Naive B cell (primary cell): ENCODE data around the gene ICA1. TPM values are rescaled to one million over a fixed set of nuclear protein-coding genes. Genes with fewer than 3 reads are reported as not detected.
"Not testable (repeated sequence)": the region's sequence is repeated elsewhere in the genome, so short reads cannot be mapped to it uniquely, and the experiment has no call there.

ENCODE experiments used
- ATAC-seq, 2 donors: fragments of 150-1000 bp; cut with Tn5 transposase; 2 replicates each; pipeline ENCODE4 v1.10.0; 2021; ENCODE audit warnings: low read depth in 2 of 2, mild to moderate bottlenecking in 2 of 2, moderate library complexity in 2 of 2
- DNase-seq: peaks from one replicate; pipeline ENCODE4 v3.0.0; 2022
- H3K27ac Mint-ChIP-seq, 6 donors: one replicate each; pipeline ENCODE4 v1.8.0; 2020 to 2022; ENCODE audit warnings: mild to moderate bottlenecking in 6 of 6, mixed read lengths in 6 of 6, moderate library complexity in 5 of 6, inconsistent platforms in 2 of 6
- H3K27me3 Mint-ChIP-seq, 3 donors: one replicate each; pipeline ENCODE4 v1.8.0; 2021 to 2022; ENCODE audit warnings: mixed read lengths in 3 of 3, mild to moderate bottlenecking in 1 of 3
- H3K36me3 Mint-ChIP-seq, 2 donors: one replicate each; pipeline ENCODE4 v1.8.0; 2020 to 2022; ENCODE audit warnings: mixed read lengths in 2 of 2, inconsistent platforms in 1 of 2, mild to moderate bottlenecking in 1 of 2
- H3K4me1 Mint-ChIP-seq, 3 donors: one replicate each; pipeline ENCODE4 v1.8.0; 2020 to 2022; ENCODE audit warnings: mixed read lengths in 3 of 3, inconsistent platforms in 1 of 3, mild to moderate bottlenecking in 1 of 3, moderate library complexity in 1 of 3
- H3K4me3 Mint-ChIP-seq, 8 donors: one replicate each; pipeline ENCODE4 v1.8.0; 2020 to 2022; ENCODE audit warnings: mild to moderate bottlenecking in 8 of 8, mixed read lengths in 8 of 8, moderate library complexity in 8 of 8, inconsistent platforms in 2 of 8
- H3K9me3 Mint-ChIP-seq, 7 donors: one replicate each; pipeline ENCODE4 v1.8.0; 2020 to 2022; ENCODE audit warnings: mixed read lengths in 7 of 7, mild to moderate bottlenecking in 5 of 7, inconsistent platforms in 2 of 7, moderate library complexity in 1 of 7
- polyA plus RNA-seq, 6 donors: library from polyadenylated mRNA; unstranded; fragments of 300-500 nt; fragmentation: Illumina TruSeq; gene quantifications; one replicate each; pipeline ENCODE4 v1.2.3, GENCODE V29; 2021; ENCODE audit warnings: low read depth in 6 of 6

Gene ICA1
- polyA plus RNA-seq, 6 donors from 2014 or later: 0.13 to 0.22 (median 0.19) TPM; not detected in 2

DNA sequence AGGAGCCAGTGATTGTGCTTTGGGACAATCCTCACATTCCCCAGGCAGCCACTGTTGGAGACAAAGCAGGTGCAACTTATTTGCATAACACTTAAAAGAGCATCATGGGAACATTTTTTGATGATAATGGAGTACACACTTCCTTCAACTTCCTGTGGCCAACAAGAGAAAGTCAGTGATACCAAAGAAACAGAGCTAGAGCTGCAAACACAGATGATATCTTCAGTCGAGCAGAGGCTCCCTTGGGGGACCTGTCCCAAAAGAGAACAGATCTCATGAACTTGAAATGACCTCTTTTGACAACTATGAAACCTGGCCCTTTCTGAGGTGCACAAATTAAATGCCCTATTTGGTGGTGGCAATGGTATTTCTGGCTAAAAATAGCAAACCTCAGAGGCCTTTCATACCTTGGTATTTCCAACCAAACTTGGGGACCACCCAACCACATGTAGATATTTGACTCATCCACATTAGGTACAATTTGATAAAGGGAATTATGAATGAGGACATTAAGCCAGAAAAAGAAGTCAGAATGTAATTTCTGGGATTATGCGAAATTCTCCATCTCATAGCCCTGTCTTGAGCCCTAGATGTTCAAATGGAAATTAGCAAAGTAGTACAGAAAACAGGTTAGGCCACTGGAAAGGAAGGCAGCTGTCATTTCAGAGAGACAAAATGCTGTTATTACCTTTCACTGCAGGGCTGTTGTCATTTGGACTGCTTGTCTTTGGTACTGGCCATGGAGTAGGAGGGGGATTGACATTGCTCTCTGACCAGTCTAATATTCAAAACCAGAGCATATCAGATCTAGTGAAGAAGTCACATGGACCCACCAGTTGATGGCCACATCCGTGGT is 146.2 kb downstream of the ICA1 start:
- peaks cover 42 to 63% (median 55%) of the 10 kb centered on the region in 3 donors for H3K4me1 Mint-ChIP-seq
- no peaks in the 10 kb centered on the region for H3K27me3 Mint-ChIP-seq
- H3K36me3 Mint-ChIP-seq: no peaks in the 10 kb centered on the region
- peak overlapping the region in 6 of 8 donors; percentile 27 to 86 (median 66) for H3K4me3 Mint-ChIP-seq
- ATAC-seq: peak; percentile 71 to 81
- peak; percentile 5 for DNase-seq
- peaks cover 0 to 24% (median 8%) of the 10 kb centered on the region in 7 donors for H3K9me3 Mint-ChIP-seq
- H3K27ac Mint-ChIP-seq: peak overlapping the region; percentile 39 to 95 (median 90)

DNA sequence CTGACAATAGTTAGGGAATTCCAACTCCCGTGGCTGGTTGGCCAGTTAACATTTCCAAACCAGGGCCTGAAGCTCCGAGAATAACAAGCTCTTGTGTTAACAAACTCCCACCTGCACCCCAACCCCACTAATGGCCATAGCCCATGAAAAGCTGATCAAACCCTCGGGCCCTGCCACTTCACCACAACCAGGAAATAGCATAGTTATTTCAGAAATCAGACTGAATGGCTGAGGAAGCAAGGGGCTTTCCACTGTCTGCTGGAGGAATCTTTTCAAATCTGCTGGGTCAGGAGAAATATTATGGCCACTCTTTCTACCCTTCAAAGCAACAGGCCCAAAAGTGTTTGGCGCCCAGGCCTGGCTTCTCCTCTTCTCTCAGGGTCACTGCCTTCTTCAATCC is 147.8 kb downstream of the ICA1 start:
- Mint-ChIP-seq H3K27me3 (no peaks in the 10 kb centered on the region), H3K4me1 (peaks cover 42 to 65% (median 58%) of the 10 kb centered on the region in 3 donors), H3K4me3 (peak overlapping the region in 7 of 8 donors; percentile 29 to 77 (median 54)), H3K27ac (peak overlapping the region; percentile 22 to 95 (median 85)), H3K36me3 (no peaks in the 10 kb centered on the region), H3K9me3 (peaks cover 0 to 24% (median 8%) of the 10 kb centered on the region in 7 donors)
- DNase-seq: peak; percentile 14
- ATAC-seq: peak; percentile 74 to 82

DNA sequence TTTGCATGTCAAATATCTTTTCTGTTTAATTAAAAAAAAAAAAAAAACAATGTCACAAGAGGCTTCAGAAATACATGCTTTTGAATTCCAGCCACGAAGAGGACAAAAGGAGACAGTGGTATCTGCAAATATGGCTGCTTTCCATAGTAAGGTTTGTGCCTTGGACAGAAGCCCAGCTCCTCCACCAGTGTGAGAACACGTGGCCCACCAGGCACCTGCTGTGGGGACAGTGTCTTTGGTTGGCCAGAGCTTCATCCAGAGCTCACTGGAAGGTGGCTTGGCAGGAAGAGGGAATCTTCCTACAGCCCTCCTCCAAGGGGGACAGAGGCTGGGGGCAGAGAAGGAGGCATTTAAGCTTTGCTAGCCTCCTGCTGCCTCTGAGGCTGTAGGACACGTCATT is 148.8 kb downstream of the ICA1 start:
- DNase-seq (no peak), ATAC-seq (no peak)
- H3K4me3 Mint-ChIP-seq: peak overlapping the region in 4 of 8 donors; percentile 39 to 77 (median 62)
- H3K27ac Mint-ChIP-seq: peak overlapping the region in 3 of 6 donors; percentile 50 to 95 (median 85)
- H3K9me3 Mint-ChIP-seq: peaks cover 0 to 24% (median 8%) of the 10 kb centered on the region in 7 donors
- H3K4me1 Mint-ChIP-seq: peaks cover 42 to 65% (median 58%) of the 10 kb centered on the region in 3 donors
- H3K27me3 Mint-ChIP-seq: no peaks in the 10 kb centered on the region
- H3K36me3 Mint-ChIP-seq: no peaks in the 10 kb centered on the region

DNA sequence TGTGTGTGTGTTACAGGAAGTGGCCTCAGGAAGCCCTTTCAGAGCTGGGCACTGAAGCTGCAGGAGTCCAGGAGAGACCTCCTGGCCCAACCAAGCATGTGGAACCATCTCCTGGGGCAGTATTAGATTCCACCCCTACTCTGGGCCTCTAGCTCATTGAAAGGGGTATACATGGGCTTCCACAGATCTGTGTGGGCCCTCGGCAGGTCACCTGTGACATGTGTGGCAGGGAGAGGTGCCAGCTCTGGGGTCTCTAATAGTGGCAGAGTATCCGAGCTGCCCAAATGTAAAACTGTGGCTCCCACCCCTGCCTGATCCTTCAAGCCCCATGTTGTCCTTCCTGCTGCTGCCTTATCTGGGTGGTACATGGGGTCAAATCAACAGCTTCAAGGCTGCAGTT is 149.3 kb downstream of the ICA1 start:
- H3K27me3 Mint-ChIP-seq: no peaks in the 10 kb centered on the region
- no peak for ATAC-seq
- H3K4me1 Mint-ChIP-seq: peaks cover 42 to 65% (median 58%) of the 10 kb centered on the region in 3 donors
- peak overlapping the region in 2 of 6 donors; percentile 16 to 85 for H3K27ac Mint-ChIP-seq
- no peak for DNase-seq
- H3K9me3 Mint-ChIP-seq: peaks cover 0 to 24% (median 8%) of the 10 kb centered on the region in 7 donors
- no peaks in the 10 kb centered on the region for H3K36me3 Mint-ChIP-seq
- H3K4me3 Mint-ChIP-seq: peak overlapping the region in 2 of 8 donors; percentile 2 to 56

DNA sequence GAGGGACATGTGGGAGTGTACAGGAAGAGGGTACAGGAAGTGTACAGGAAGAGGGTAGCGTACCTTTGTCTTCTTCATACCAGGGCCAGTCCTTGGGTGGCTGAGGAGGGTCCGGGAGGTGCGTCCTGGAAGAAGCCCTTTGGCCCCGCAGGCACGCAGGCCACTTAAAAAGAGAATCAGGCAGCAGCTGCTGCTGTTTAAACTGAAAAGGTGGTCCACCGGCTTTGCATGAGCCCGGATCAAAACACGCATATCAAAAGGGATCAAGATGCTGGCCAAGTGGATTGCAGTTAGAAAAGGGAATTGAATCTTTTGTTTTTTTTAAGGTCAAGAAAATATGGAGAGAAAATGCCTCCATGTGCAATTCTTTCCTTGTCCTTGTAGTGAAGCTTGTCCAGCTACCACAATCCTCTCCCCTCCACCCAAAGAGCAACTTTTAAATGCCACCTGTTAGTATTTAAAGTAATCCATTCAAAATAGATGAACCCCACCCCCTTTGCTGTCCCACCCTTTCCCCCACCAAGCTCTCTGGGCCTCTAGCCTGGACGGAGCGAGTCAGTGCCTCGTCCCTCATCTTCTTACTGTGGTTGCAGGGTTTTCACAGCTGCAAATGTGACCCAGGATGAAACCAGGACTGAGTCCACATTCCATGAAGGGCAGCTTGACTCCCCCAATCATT is 150.5 kb downstream of the ICA1 start:
- peaks cover 33 to 56% (median 50%) of the 10 kb centered on the region in 3 donors for H3K4me1 Mint-ChIP-seq

DNA sequence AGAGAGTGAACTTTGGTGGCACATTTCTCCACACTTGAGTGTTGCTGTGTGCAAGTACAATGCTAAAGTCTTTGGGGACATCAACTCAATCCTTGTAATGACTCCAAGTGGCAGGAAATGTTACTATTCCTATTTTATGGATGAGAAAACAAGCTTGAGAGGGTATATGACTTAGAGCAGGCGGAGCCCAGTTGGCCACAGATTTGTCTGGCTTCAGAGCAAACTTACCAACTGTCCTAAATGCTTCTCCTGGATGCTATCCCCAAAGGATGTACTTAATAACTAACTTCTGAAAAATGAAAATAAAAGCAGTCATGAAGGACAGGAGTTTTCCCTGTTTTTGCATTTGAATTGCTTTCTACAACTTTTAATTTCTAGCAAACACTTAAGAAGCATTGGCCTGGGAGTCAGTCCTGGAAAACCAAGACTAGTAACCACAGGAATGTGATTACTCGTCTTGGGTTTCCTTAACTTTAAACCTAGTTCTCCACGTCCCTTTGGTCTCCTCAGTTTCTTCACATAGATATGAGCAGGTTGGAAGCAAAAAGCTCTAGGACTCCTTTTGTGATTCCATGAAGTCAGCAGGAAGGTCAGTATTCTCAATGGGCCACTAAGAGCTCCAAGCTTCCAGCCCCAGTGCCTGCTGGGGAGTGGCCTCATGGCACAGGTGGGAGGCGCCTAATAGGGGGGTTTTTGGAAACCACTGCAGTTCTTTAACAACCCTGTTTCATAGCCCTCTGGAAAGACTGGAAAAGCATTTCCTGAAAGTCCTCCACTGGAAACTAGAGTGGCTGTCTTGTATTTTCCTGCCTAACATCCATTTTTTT is 152.6 kb downstream of the ICA1 start:
- no peaks in the 10 kb centered on the region for H3K27me3 Mint-ChIP-seq
- no peak for ATAC-seq
- peaks cover 0 to 9% (median 4%) of the 10 kb centered on the region in 7 donors for H3K9me3 Mint-ChIP-seq
- peak overlapping the region in 1 of 6 donors; percentile 27 for H3K27ac Mint-ChIP-seq
- no peak overlapping the region for H3K4me3 Mint-ChIP-seq
- DNase-seq: no peak
- H3K36me3 Mint-ChIP-seq: no peaks in the 10 kb centered on the region
- H3K4me1 Mint-ChIP-seq: peaks cover 15 to 36% (median 32%) of the 10 kb centered on the region in 3 donors

More for the DNA sequence above, 150.5 kb downstream of the ICA1 start:
- Mint-ChIP-seq H3K9me3 (peaks cover 0 to 20% (median 8%) of the 10 kb centered on the region in 7 donors), H3K27ac (peak overlapping the region in 1 of 6 donors; percentile 75), H3K27me3 (no peaks in the 10 kb centered on the region), H3K4me3 (peak overlapping the region in 1 of 8 donors; percentile 59), H3K36me3 (no peaks in the 10 kb centered on the region)
- DNase-seq (no peak), ATAC-seq (no peak)

DNA sequence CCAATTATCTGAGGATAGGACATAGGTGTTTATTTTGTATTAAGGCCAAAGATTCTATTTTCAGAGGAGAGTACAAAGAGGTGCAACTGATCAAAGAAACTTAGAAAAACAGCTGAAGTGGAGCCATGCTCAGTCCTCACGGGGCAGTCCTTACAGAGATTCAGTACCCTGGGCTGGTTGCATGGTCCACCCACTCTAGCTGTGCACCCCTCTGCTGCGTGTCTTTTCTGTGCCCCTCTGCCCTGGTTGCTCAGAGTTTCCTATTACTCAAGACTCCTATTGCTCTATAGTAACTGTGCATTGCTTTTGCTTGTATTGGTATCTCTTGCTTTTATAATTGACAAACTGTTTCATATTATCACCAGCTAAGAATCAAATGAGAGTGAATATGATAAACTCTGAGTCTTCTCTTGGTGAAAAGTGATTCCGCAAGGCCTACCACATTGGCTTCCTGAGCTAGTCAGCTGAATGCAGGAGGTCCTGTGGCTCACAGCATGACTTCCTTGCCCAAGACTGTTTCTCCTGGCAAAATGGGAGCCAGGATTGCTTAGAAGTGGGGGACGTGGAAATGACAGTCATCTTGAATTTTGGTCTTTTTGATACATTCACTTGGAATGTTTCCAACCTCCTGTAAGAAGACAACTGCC is 156.4 kb downstream of the ICA1 start:
- Mint-ChIP-seq H3K36me3 (no peaks in the 10 kb centered on the region), H3K9me3 (peaks cover 4 to 13% (median 12%) of the 10 kb centered on the region in 7 donors), H3K27me3 (no peaks in the 10 kb centered on the region), H3K4me3 (peak overlapping the region in 1 of 8 donors; percentile 1), H3K27ac (peak overlapping the region in 1 of 6 donors; percentile 39), H3K4me1 (peaks cover 0 to 2% (median under 1%) of the 10 kb centered on the region in 3 donors)
- ATAC-seq (no peak), DNase-seq (no peak)

DNA sequence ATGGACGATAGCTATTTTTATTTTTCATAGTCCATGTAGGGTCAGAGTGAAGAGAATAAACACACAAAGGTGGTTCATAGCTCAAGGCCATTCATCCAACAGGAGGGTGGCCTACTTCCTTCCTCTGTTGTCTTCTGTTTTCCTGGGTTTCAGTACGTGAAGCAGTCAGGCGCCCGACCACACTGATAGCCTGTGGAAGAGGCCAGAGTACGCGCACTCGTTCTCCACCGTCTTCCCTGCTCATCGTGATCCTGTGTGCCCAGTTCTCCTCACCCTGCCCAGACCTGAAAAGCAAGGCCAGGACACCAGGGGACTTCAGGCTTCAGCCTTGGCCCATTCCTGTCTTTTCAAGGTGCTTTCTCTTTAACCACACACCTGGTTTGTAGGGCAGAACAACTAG is 158.7 kb downstream of the ICA1 start:
- Mint-ChIP-seq H3K36me3 (no peaks in the 10 kb centered on the region), H3K27me3 (no peaks in the 10 kb centered on the region), H3K4me3 (no peak overlapping the region), H3K27ac (no peak overlapping the region), H3K4me1 (no peaks in the 10 kb centered on the region), H3K9me3 (peaks cover 9 to 28% (median 20%) of the 10 kb centered on the region in 7 donors)
- DNase-seq (no peak), ATAC-seq (no peak)

DNA sequence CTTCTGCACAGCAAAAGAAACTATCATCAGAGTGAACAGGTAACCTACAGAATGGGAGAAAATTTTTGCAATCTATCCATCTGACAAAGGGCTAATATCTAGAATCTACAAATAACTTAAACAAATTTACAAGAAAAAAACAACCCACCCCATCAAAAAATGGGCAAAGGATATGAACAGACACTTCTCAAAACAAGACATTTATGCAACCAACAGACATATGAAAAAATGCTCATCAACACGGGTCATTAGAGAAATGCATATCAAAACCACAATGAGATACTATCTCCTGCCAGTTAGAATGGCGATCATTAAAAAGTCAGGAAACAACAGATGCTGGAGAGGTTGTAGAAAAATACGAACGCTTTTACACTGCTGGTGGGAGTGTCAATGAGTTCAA is 160.7 kb downstream of the ICA1 start:
- Mint-ChIP-seq H3K9me3 (peaks cover 14 to 32% (median 22%) of the 10 kb centered on the region in 7 donors), H3K27ac (peak overlapping the region in 1 of 6 donors; percentile 46)
- not testable (repeated sequence) for DNase-seq, H3K4me3 Mint-ChIP-seq, H3K27me3 Mint-ChIP-seq, ATAC-seq, H3K4me1 Mint-ChIP-seq, H3K36me3 Mint-ChIP-seq

DNA sequence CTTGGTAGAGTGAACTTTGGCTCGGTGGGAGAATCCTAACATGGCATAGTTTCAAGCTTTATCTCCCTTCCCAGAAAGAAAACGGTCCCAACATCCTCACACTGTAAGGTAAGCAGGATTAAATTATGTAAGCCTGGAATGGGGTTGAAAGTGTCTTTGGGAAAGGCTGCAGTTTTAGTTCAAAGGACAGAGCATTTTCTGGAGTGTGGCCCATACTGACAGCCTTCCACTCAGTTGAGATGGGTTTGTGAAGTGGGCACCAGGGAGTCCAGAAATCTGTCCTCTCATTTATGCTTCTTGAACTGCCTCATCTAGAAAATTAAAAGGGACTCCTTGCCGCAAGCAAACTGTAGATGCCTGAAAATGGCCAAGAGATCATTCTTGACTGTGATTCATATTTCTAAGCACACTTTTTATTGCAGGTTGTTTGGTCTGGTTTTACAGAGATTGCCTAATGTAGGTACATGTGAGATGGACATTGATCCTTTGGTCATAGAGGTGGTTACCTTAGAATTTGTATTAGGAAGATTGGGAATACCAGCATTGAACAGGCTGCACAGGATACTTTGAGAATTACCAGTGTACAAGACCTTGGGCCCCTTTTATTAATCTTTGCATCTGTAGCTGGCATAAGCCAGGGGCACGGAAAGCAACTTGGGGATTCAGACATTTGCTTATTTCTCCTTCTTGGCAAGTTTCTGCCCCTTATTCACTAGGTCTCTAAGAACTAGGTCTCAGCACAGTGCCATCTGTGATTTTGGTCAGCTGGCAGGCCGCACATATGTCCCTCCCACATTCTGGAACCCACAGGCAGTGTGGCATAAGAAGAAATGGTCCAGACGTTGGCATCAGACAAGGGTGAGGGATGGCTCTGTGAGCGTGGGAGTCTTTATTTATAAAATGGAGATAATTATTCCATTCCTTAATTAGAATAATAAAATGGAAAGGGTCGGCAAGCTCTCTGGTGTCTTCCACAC is 167.5 kb downstream of the ICA1 start:
- Mint-ChIP-seq H3K27ac (peak overlapping the region in 1 of 6 donors; percentile 20), H3K9me3 (peaks cover 2 to 13% (median 10%) of the 10 kb centered on the region in 7 donors), H3K4me3 (no peak overlapping the region), H3K4me1 (no peaks in the 10 kb centered on the region), H3K27me3 (no peaks in the 10 kb centered on the region), H3K36me3 (peaks cover 8% of the 10 kb centered on the region in 2 donors)
- DNase-seq (no peak), ATAC-seq (no peak)

DNA sequence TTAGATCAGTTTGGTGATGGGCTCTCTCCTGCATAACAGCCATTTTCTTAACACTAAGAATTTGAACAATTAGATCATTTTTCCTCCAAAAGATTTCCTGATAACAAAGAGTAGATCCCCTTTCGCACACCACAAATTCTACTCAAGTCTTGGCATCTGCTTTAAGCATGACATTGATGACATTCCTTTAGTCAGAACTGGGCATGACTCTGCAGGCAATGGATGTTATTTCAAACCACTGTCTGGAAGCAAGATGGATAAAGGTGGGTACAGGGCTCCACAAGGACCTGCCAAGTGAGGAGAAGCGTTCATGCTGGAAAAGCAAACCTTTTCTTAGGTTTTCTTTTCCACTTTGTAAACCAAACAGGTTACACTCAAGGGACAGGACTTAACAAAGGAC is 169.8 kb downstream of the ICA1 start:
- Mint-ChIP-seq H3K27ac (no peak overlapping the region), H3K27me3 (no peaks in the 10 kb centered on the region), H3K4me3 (no peak overlapping the region), H3K4me1 (no peaks in the 10 kb centered on the region), H3K36me3 (peaks cover 2 to 12% of the 10 kb centered on the region in 2 donors), H3K9me3 (peaks cover 0 to 4% (median 0%) of the 10 kb centered on the region in 7 donors)
- ATAC-seq (no peak), DNase-seq (no peak)
